ENCODE measurements around the gene HERC4. TPM values are rescaled to one million over a fixed set of nuclear protein-coding genes. Genes with fewer than 3 reads are reported as not detected.

HERC4 gene
- total RNA-seq, 1 donor: 125 TPM

GRCh38 chr10:68103901-68104300 is 28.8 kb upstream of the HERC4 start:
- H3K4me1 ChIP-seq (ENCODE audit: insufficient read depth, low read length): peaks cover 83% of the 10 kb centered on the region

GRCh38 chr10:68103261-68103878 is 28.3 kb upstream of the HERC4 start:
- DNase-seq (ENCODE audit: insufficient read length, low spot score, missing footprints): no peak
- no peaks in the 10 kb centered on the region for H3K36me3 ChIP-seq (ENCODE audit: insufficient read depth, low read length)
- H4K20me1 ChIP-seq (ENCODE audit: insufficient read depth, low read length): no peaks in the 10 kb centered on the region
- peaks cover 21% of the 10 kb centered on the region for H3K79me2 ChIP-seq (ENCODE audit: insufficient read depth, low read length)
- no peak for TF ChIP-seq CTCF (IDR thresholded peaks at IDR 0.05; ENCODE audit: extremely low read depth, low read depth, low read length)
- H3K4me3 ChIP-seq (ENCODE audit: insufficient read depth, low read length): no peak overlapping the region
- H2AFZ ChIP-seq (ENCODE audit: low read length): no peak overlapping the region
- H3K4me2 ChIP-seq (ENCODE audit: insufficient read depth, low read length): no peak overlapping the region
- no peaks in the 10 kb centered on the region for H3K9me3 ChIP-seq (ENCODE audit: low read depth, low read length)
- H3K27ac ChIP-seq (ENCODE audit: low read depth, low read length): peak overlapping the region; percentile 98
- no peaks in the 10 kb centered on the region for H3K27me3 ChIP-seq (ENCODE audit: insufficient read depth, low read length)
- peaks cover 80% of the 10 kb centered on the region for H3K4me1 ChIP-seq (ENCODE audit: insufficient read depth, low read length)

More at GRCh38 chr10:68103901-68104300, 28.8 kb upstream of the HERC4 start:
- Histone ChIP-seq H3K27me3 (ENCODE audit: insufficient read depth, low read length) (no peaks in the 10 kb centered on the region), H4K20me1 (ENCODE audit: insufficient read depth, low read length) (no peaks in the 10 kb centered on the region), H3K9me3 (ENCODE audit: low read depth, low read length) (no peaks in the 10 kb centered on the region), H3K79me2 (ENCODE audit: insufficient read depth, low read length) (peaks cover 26% of the 10 kb centered on the region), H3K4me2 (ENCODE audit: insufficient read depth, low read length) (no peak overlapping the region), H3K27ac (ENCODE audit: low read depth, low read length) (peak overlapping the region; percentile 98), H2AFZ (ENCODE audit: low read length) (no peak overlapping the region), H3K36me3 (ENCODE audit: insufficient read depth, low read length) (peaks cover 4% of the 10 kb centered on the region), H3K4me3 (ENCODE audit: insufficient read depth, low read length) (no peak overlapping the region)
- no peak for DNase-seq (ENCODE audit: insufficient read length, low spot score, missing footprints)
- no peak for TF ChIP-seq CTCF (IDR thresholded peaks at IDR 0.05; ENCODE audit: extremely low read depth, low read depth, low read length)

GRCh38 chr10:68101066-68101465 is 26.0 kb upstream of the HERC4 start:
- Histone ChIP-seq H4K20me1 (ENCODE audit: insufficient read depth, low read length) (no peaks in the 10 kb centered on the region), H3K79me2 (ENCODE audit: insufficient read depth, low read length) (peaks cover 9% of the 10 kb centered on the region), H2AFZ (ENCODE audit: low read length) (peak overlapping the region; percentile 50), H3K36me3 (ENCODE audit: insufficient read depth, low read length) (no peaks in the 10 kb centered on the region), H3K4me3 (ENCODE audit: insufficient read depth, low read length) (no peak overlapping the region), H3K4me2 (ENCODE audit: insufficient read depth, low read length) (no peak overlapping the region), H3K27me3 (ENCODE audit: insufficient read depth, low read length) (no peaks in the 10 kb centered on the region), H3K27ac (ENCODE audit: low read depth, low read length) (peak overlapping the region; percentile 87), H3K9me3 (ENCODE audit: low read depth, low read length) (no peaks in the 10 kb centered on the region), H3K4me1 (ENCODE audit: insufficient read depth, low read length) (peaks cover 79% of the 10 kb centered on the region)
- DNase-seq (ENCODE audit: insufficient read length, low spot score, missing footprints): no peak
- TF ChIP-seq CTCF (IDR thresholded peaks at IDR 0.05; ENCODE audit: extremely low read depth, low read depth, low read length): no peak

- no peak overlapping the region for H2AFZ ChIP-seq (ENCODE audit: low read length)
- H3K27ac ChIP-seq (ENCODE audit: low read depth, low read length): peak overlapping the region; percentile 87
- no peaks in the 10 kb centered on the region for H3K9me3 ChIP-seq (ENCODE audit: low read depth, low read length)
- H3K4me2 ChIP-seq (ENCODE audit: insufficient read depth, low read length): peak overlapping the region; percentile 11
- H3K79me2 ChIP-seq (ENCODE audit: insufficient read depth, low read length): peaks cover 7% of the 10 kb centered on the region
- peaks cover under 1% of the 10 kb centered on the region for H3K36me3 ChIP-seq (ENCODE audit: insufficient read depth, low read length)
- peak; percentile 44 for DNase-seq (ENCODE audit: insufficient read length, low spot score, missing footprints)
- H3K4me1 ChIP-seq (ENCODE audit: insufficient read depth, low read length): peaks cover 79% of the 10 kb centered on the region
- H3K27me3 ChIP-seq (ENCODE audit: insufficient read depth, low read length): no peaks in the 10 kb centered on the region
- no peaks in the 10 kb centered on the region for H4K20me1 ChIP-seq (ENCODE audit: insufficient read depth, low read length)
- H3K4me3 ChIP-seq (ENCODE audit: insufficient read depth, low read length): no peak overlapping the region
- no peak for TF ChIP-seq CTCF (IDR thresholded peaks at IDR 0.05; ENCODE audit: extremely low read depth, low read depth, low read length)
Measured at GRCh38 chr10:68099736-68100135, 24.7 kb upstream of the HERC4 start.
